K562 (cell line): ENCODE data around the gene GHRL. TPM values are rescaled to one million over a fixed set of nuclear protein-coding genes. Genes with fewer than 3 reads are reported as not detected.
A peak's percentile ranks its signal among the peaks of the same experiment; 100 is the strongest.

ENCODE experiments used
- GTF2E2 ChIP-seq: fragments of 200-800 bp; sonication (Bioruptor generic); IDR thresholded peaks from 2 replicates; pipeline ENCODE4 v1.6.1; 2016; ENCODE audit warnings: missing genetic modification characterization, missing compliant biosample characterization
- HCFC1 ChIP-seq: IDR thresholded peaks from 2 replicates; pipeline ENCODE4 v1.6.1; 2012; ENCODE audit warnings: low read depth, low read length, improper control_type of control experiment
- HLTF ChIP-seq: fragments of 450-650 bp; IDR thresholded peaks from 2 replicates; pipeline ENCODE4 v1.6.1; 2016
- HNRNPUL1 ChIP-seq: fragments of 200-400 bp; formaldehyde crosslinking; IDR thresholded peaks from 2 replicates; pipeline ENCODE4 v1.6.1; 2017; ENCODE audit warnings: low read length
- KDM2B ChIP-seq: fragments of 250-450 bp; sonication (Bioruptor Pico); IDR thresholded peaks from 2 replicates; pipeline ENCODE4 v1.8.0; 2021; ENCODE audit warnings: mild to moderate bottlenecking, moderate library complexity
- L3MBTL2 ChIP-seq: fragments of 450-650 bp; IDR thresholded peaks from 2 replicates; pipeline ENCODE4 v1.6.1; 2016; ENCODE audit warnings: mild to moderate bottlenecking, moderate library complexity
- MAFG ChIP-seq: fragments of 450-650 bp; conservative IDR thresholded peaks from 2 replicates; pipeline ENCODE4 v1.6.1; 2016; ENCODE audit warnings: missing genetic modification characterization, missing compliant biosample characterization
- PRPF4 ChIP-seq: fragments of 200-400 bp; formaldehyde crosslinking; IDR thresholded peaks from one replicate; pipeline ENCODE4 v1.6.1; 2017; ENCODE audit warnings: low read length, low read depth, mild to moderate bottlenecking; ENCODE audit not compliant: insufficient read depth, poor library complexity, severe bottlenecking
- SAFB ChIP-seq: fragments of 200-400 bp; formaldehyde crosslinking; IDR thresholded peaks from 2 replicates; pipeline ENCODE4 v1.6.1; 2017; ENCODE audit warnings: low read depth, low read length, borderline replicate concordance
- SMARCB1 ChIP-seq: IDR thresholded peaks from 2 replicates; pipeline ENCODE4 v1.6.1; 2011; ENCODE audit warnings: improper control_type of control experiment, low read depth; ENCODE audit not compliant: insufficient read length
- SRSF3 ChIP-seq: fragments of 200-400 bp; formaldehyde crosslinking; IDR thresholded peaks from 2 replicates; pipeline ENCODE4 v1.6.1; 2016; ENCODE audit warnings: mild to moderate bottlenecking, low read length, moderate library complexity; ENCODE audit not compliant: insufficient read depth
- TCF7L2 ChIP-seq: fragments of 150-350 bp; IDR thresholded peaks from 2 replicates; pipeline ENCODE4 v1.6.1; 2016; ENCODE audit warnings: low read depth, mild to moderate bottlenecking, low read length, moderate library complexity
- ZNF707 ChIP-seq: fragments of 250-450 bp; sonication (Bioruptor Pico); conservative IDR thresholded peaks from 2 replicates; pipeline ENCODE4 v1.8.0; 2022; ENCODE audit warnings: inconsistent platforms, mild to moderate bottlenecking, moderate library complexity
- polyA plus RNA-seq, 8 experiments: library from polyadenylated mRNA; depleted of rRNA in 4 of 8; stranded (reverse) in 5 of 8; unstranded in 3 of 8; fragments of >200 nt; fragmentation: Nextera tagmentation in 2 of 8; fragmentation: Illumina TruSeq in 1 of 8; extraction: Ambion mirVana in 2 of 8; extraction: Trizol in 1 of 8; gene quantifications; 2 replicates each; pipeline versions ENCODE4 v1.2.1 to v1.2.3, GENCODE V29; 2011 to 2014; ENCODE audit warnings: inconsistent platforms in 1 of 8, missing spikeins in 1 of 8
- total RNA-seq, 7 experiments: library from RNA; depleted of rRNA in 6 of 7; stranded (reverse); fragments of >200 nt in 6 of 7; fragmentation: Illumina TruSeq in 2 of 7; extraction: Trizol in 2 of 7; gene quantifications; 2 replicates each; pipeline versions ENCODE4 v1.2.1 to v1.2.3, GENCODE V29; 2011 to 2021; ENCODE audit warnings: low replicate concordance in 1 of 7
- TF ChIP-seq, protein P1 (sequence below): sonication (generic); formaldehyde crosslinking; IDR thresholded peaks from 2 replicates; pipeline ENCODE4 v1.8.1; 2023; ENCODE audit warnings: mild to moderate bottlenecking, missing genetic modification reagents
- TF ChIP-seq, protein P2 (sequence below): IDR thresholded peaks from 2 replicates; pipeline ENCODE4 v1.6.1; 2016; ENCODE audit warnings: missing genetic modification characterization, missing compliant biosample characterization
- TF ChIP-seq, protein P3 (sequence below): fragments of 250-450 bp; sonication (Bioruptor Pico); IDR thresholded peaks from 2 replicates; pipeline ENCODE4 v1.4.0; 2020; ENCODE audit warnings: mild to moderate bottlenecking, moderate library complexity
- TF ChIP-seq, protein P4 (sequence below): fragments of 200-400 bp; formaldehyde crosslinking; IDR thresholded peaks from 2 replicates; pipeline ENCODE4 v1.6.1; 2017; ENCODE audit warnings: mild to moderate bottlenecking, low read depth, low read length, moderate library complexity
- TF ChIP-seq, protein P5 (sequence below): fragments of 250-450 bp; sonication (Bioruptor Pico); IDR thresholded peaks from 2 replicates; pipeline ENCODE4 v1.8.0; 2021; ENCODE audit warnings: borderline replicate concordance, mild to moderate bottlenecking, moderate library complexity; ENCODE audit not compliant: poor library complexity, severe bottlenecking

The GHRL gene
- total and polyA plus RNA-seq, 9 of the 15 experiments (the other 6 are each of a cell fraction or from before 2014, with no cell fraction given): 0.08 to 0.29 (median 0.15) TPM; not detected in 5

DNA sequence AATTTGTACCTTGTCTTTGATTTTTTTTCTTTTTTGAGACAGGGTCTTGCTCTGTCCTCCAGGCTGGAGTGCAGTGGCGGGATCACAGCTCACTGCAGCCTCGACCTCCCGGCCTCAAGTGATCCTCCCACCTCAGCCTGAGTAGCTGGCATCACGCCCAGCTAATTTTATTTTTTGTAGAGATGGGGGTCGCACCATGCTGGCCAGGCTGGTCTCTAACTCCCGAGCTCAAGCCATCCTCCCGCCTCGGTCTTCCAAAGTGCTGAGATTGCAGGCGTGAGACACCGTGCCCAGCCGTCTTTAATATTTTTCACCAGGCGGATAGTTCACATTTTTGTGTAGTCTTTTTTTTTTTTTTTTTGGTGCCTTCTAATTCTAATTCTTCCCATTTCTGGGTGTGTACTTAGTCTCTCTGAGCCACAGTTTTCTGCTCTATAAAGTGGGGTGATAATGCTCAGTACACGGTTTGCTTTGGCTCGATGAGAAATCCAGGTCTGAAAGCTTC is 45.0 kb downstream of the GHRL start (continued):
- TF ChIP-seq, protein P1, sequence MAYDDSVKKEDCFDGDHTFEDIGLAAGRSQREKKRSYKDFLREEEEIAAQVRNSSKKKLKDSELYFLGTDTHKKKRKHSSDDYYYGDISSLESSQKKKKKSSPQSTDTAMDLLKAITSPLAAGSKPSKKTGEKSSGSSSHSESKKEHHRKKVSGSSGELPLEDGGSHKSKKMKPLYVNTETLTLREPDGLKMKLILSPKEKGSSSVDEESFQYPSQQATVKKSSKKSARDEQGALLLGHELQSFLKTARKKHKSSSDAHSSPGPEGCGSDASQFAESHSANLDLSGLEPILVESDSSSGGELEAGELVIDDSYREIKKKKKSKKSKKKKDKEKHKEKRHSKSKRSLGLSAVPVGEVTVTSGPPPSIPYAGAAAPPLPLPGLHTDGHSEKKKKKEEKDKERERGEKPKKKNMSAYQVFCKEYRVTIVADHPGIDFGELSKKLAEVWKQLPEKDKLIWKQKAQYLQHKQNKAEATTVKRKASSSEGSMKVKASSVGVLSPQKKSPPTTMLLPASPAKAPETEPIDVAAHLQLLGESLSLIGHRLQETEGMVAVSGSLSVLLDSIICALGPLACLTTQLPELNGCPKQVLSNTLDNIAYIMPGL: no peak
- TF ChIP-seq HNRNPUL1 (no peak), SAFB (no peak), GTF2E2 (tag) (no peak), KDM2B (CRISPR knock-in tag) (peak; percentile 9; the same call in 1 of the 2 replicates), HLTF (no peak), SRSF3 (no peak), HCFC1 (no peak), TCF7L2 (no peak), MAFG (tag) (no peak), ZNF707 (CRISPR knock-in tag) (0 out of 2 replicates have a peak, but pooled peaks have one; percentile 42), SMARCB1 (no peak), L3MBTL2 (no peak), PRPF4 (no peak)
- TF ChIP-seq, protein P2, sequence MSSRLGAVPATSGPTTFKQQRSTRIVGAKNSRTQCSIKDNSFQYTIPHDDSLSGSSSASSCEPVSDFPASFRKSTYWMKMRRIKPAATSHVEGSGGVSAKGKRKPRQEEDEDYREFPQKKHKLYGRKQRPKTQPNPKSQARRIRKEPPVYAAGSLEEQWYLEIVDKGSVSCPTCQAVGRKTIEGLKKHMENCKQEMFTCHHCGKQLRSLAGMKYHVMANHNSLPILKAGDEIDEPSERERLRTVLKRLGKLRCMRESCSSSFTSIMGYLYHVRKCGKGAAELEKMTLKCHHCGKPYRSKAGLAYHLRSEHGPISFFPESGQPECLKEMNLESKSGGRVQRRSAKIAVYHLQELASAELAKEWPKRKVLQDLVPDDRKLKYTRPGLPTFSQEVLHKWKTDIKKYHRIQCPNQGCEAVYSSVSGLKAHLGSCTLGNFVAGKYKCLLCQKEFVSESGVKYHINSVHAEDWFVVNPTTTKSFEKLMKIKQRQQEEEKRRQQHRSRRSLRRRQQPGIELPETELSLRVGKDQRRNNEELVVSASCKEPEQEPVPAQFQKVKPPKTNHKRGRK: peak; percentile 45; the same call in 1 of the 2 replicates
- TF ChIP-seq, protein P3, sequence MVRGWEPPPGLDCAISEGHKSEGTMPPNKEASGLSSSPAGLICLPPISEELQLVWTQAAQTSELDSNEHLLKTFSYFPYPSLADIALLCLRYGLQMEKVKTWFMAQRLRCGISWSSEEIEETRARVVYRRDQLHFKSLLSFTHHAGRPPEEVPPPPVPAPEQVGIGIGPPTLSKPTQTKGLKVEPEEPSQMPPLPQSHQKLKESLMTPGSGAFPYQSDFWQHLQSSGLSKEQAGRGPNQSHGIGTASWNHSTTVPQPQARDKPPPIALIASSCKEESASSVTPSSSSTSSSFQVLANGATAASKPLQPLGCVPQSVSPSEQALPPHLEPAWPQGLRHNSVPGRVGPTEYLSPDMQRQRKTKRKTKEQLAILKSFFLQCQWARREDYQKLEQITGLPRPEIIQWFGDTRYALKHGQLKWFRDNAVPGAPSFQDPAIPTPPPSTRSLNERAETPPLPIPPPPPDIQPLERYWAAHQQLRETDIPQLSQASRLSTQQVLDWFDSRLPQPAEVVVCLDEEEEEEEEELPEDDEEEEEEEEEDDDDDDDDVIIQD (CRISPR knock-in tag): no peak
- TF ChIP-seq, protein P4, sequence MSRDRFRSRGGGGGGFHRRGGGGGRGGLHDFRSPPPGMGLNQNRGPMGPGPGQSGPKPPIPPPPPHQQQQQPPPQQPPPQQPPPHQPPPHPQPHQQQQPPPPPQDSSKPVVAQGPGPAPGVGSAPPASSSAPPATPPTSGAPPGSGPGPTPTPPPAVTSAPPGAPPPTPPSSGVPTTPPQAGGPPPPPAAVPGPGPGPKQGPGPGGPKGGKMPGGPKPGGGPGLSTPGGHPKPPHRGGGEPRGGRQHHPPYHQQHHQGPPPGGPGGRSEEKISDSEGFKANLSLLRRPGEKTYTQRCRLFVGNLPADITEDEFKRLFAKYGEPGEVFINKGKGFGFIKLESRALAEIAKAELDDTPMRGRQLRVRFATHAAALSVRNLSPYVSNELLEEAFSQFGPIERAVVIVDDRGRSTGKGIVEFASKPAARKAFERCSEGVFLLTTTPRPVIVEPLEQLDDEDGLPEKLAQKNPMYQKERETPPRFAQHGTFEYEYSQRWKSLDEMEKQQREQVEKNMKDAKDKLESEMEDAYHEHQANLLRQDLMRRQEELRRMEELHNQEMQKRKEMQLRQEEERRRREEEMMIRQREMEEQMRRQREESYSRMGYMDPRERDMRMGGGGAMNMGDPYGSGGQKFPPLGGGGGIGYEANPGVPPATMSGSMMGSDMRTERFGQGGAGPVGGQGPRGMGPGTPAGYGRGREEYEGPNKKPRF: no peak
- TF ChIP-seq, protein P5, sequence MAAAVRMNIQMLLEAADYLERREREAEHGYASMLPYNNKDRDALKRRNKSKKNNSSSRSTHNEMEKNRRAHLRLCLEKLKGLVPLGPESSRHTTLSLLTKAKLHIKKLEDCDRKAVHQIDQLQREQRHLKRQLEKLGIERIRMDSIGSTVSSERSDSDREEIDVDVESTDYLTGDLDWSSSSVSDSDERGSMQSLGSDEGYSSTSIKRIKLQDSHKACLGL: no peak
